Fibroblast of gingiva (primary cell): Measurements from ENCODE around the gene FAM184A.
"Not testable (repeated sequence)": the region's sequence is repeated elsewhere in the genome, so short reads cannot be mapped to it uniquely, and the experiment has no call there.

Source experiments
- DNase-seq: peaks from one replicate; pipeline ENCODE4 v3.0.0-alpha.2; 2011; ENCODE audit warnings: low read depth

FAM184A gene

GRCh38 chr6:119006974-119007373, 71.5 kb downstream of the FAM184A start:
- no peak for DNase-seq

- DNase-seq, result no peak
Measured at GRCh38 chr6:119002069-119002468, 76.4 kb downstream of the FAM184A start.

GRCh38 chr6:118999494-119000040, 78.9 kb downstream of the FAM184A start:
- no peak for DNase-seq

- not testable (repeated sequence) for DNase-seq
Measured at GRCh38 chr6:118997426-118997825, 81.0 kb downstream of the FAM184A start.

- no peak for DNase-seq
Measured at GRCh38 chr6:118996289-118996820, 82.1 kb downstream of the FAM184A start.

- no peak for DNase-seq
Measured at GRCh38 chr6:118993803-118994251, 84.6 kb downstream of the FAM184A start.

- no peak for DNase-seq
Measured at GRCh38 chr6:118993358-118993757, 85.1 kb downstream of the FAM184A start.

GRCh38 chr6:118992186-118992795, 86.2 kb downstream of the FAM184A start:
- no peak for DNase-seq

- DNase-seq, result no peak
Measured at GRCh38 chr6:118986312-118986711, 92.2 kb downstream of the FAM184A start.

GRCh38 chr6:118985123-118985830, 93.2 kb downstream of the FAM184A start:
- no peak for DNase-seq

- DNase-seq, result no peak
Measured at GRCh38 chr6:118984342-118984741, 94.1 kb downstream of the FAM184A start.

GRCh38 chr6:118982575-118982911, 95.9 kb downstream of the FAM184A start:
- DNase-seq, result no peak

- no peak for DNase-seq
Measured at GRCh38 chr6:118981884-118982574, 96.4 kb downstream of the FAM184A start.

GRCh38 chr6:118980063-118980462, 98.4 kb downstream of the FAM184A start:
- DNase-seq, result peak; percentile 66

GRCh38 chr6:118974790-118975189, 103.7 kb downstream of the FAM184A start:
- DNase-seq, result no peak

- no peak for DNase-seq
Measured at GRCh38 chr6:118971682-118972081, 106.8 kb downstream of the FAM184A start.

- no peak for DNase-seq
Measured at GRCh38 chr6:118970866-118971265, 107.6 kb downstream of the FAM184A start.

- DNase-seq, result peak; percentile 14
Measured at GRCh38 chr6:118968416-118968815, 110.0 kb downstream of the FAM184A start.

- no peak for DNase-seq
Measured at GRCh38 chr6:118967239-118967638, 111.2 kb downstream of the FAM184A start.

GRCh38 chr6:118965843-118966370, 112.6 kb downstream of the FAM184A start:
- DNase-seq, result no peak

- DNase-seq, result no peak
Measured at GRCh38 chr6:118965371-118965770, 113.1 kb downstream of the FAM184A start.

- DNase-seq, result peak; percentile 6
Measured at GRCh38 chr6:118963003-118963402, 115.5 kb downstream of the FAM184A start.
